Smooth muscle cell (in vitro differentiated cells): ENCODE measurements around the gene HAX1. TPM values are rescaled to one million over a fixed set of nuclear protein-coding genes. Genes with fewer than 3 reads are reported as not detected.
"Not testable (repeated sequence)": the region's sequence is repeated elsewhere in the genome, so short reads cannot be mapped to it uniquely, and the experiment has no call there.

Source experiments
- DNase-seq: peaks from one replicate; lab custom pipeline; 2025; ENCODE audit not compliant: unreplicated experiment; lab: John Stamatoyannopoulos, UW
- H2AFZ ChIP-seq: fragments of 200-600 bp; sonication (generic); 2 replicates; pipeline ENCODE4 v1.6.0; 2016; ENCODE audit warnings: antibody characterized with exemption, low read depth, mild to moderate bottlenecking
- H3F3A ChIP-seq: fragments of 200-600 bp; sonication (generic); 2 replicates; pipeline ENCODE4 v1.6.0; 2017; ENCODE audit warnings: antibody characterized with exemption, low read depth
- H3K27ac ChIP-seq: fragments of 200-600 bp; sonication (generic); 2 replicates; pipeline ENCODE4 v1.5.1; 2016; ENCODE audit warnings: low read depth, mild to moderate bottlenecking
- H3K27me3 ChIP-seq: fragments of 200-600 bp; sonication (generic); 2 replicates; pipeline ENCODE4 v1.6.1; 2016; ENCODE audit warnings: low read depth, mild to moderate bottlenecking
- H3K36me3 ChIP-seq: fragments of 200-600 bp; sonication (generic); 2 replicates; pipeline ENCODE4 v1.5.1; 2016; ENCODE audit warnings: low read depth
- H3K4me1 ChIP-seq: fragments of 200-600 bp; sonication (generic); 2 replicates; pipeline ENCODE4 v1.5.1; 2016; ENCODE audit warnings: low read depth
- H3K4me2 ChIP-seq: fragments of 200-600 bp; sonication (generic); 2 replicates; pipeline ENCODE4 v1.6.0; 2016; ENCODE audit warnings: mild to moderate bottlenecking
- H3K4me3 ChIP-seq: fragments of 200-600 bp; sonication (generic); 2 replicates; pipeline ENCODE4 v1.5.1; 2016; ENCODE audit warnings: mild to moderate bottlenecking
- H3K79me2 ChIP-seq: fragments of 200-600 bp; sonication (generic); 2 replicates; pipeline ENCODE4 v1.6.0; 2016; ENCODE audit warnings: low read depth, mild to moderate bottlenecking
- H3K9ac ChIP-seq: fragments of 200-600 bp; sonication (generic); 2 replicates; pipeline ENCODE4 v1.6.0; 2016; ENCODE audit warnings: low read depth
- H3K9me3 ChIP-seq: fragments of 200-600 bp; sonication (generic); replicated peaks from 2 replicates; pipeline ENCODE4 v1.5.1; 2016; ENCODE audit warnings: low read depth
- H4K20me1 ChIP-seq: fragments of 200-600 bp; sonication (generic); 2 replicates; pipeline ENCODE4 v1.6.0; 2016; ENCODE audit warnings: low read depth
- WGBS: methylation state at CpG from one replicate; pipeline ENCODE4 v1.1.7; 2016; ENCODE audit warnings: low lambda C conversion rate; 5-methylcytosine and 5-hydroxymethylcytosine counted together
- polyA plus RNA-seq: library from polyadenylated mRNA; unstranded; fragments of >200 nt; fragmentation: Nextera tagmentation; extraction: Ambion mirVana; gene quantifications from 2 replicates; pipeline ENCODE4 v1.2.1, GENCODE V29; 2016
- total RNA-seq: library from RNA; depleted of rRNA; stranded (reverse); fragments of >200 nt; gene quantifications from 2 replicates; pipeline ENCODE4 v1.2.3, GENCODE V29; 2014
- TF ChIP-seq, protein P1 (sequence below): fragments of 200-600 bp; sonication (generic); IDR thresholded peaks from 2 replicates; pipeline ENCODE4 v1.5.1; 2017; ENCODE audit warnings: borderline replicate concordance, mild to moderate bottlenecking, antibody characterized with exemption; ENCODE audit not compliant: insufficient read depth, poor library complexity, severe bottlenecking

Gene HAX1
- total and polyA plus RNA-seq, 2 experiments from 2014 or later: 73.7 to 91.6 TPM

DNA sequence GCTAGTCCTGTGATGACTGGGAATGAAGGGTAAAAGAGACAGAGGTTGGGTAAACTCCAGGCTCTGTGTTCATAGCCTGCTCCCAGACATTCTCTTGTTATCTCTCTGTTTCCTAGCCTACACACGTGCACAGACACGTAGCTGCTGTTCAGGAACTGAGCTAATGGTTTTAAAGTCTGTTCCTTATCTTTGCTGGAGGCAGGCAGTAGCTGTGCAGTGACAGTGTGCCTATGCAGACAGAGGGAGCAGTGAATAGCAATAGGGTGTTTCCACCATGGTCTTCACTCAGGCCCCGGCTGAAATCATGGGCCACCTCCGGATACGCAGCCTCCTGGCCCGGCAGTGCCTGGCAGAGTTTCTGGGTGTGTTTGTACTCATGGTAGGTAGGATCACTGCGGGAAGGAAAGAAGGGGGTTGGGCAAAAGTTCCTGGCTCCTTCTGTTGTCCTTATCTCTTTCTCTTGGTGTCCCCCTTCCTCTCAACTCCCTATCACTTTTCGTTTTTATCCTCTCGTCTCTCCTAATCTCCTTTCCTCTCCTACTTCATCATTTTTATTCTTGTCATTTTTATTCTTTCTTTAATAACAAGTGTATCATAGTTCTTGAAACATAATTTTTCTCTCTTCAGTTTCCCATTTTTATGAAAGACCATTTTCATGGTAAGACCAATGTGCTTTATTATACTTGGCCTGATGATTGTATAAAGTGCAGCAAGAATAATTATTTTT, 48.6 kb downstream of the HAX1 start, which contains the start of gene AQP10:
Gene AQP10, plus strand, starts transcription at position 212 of the 727 bp plus-strand sequence. Its CDS starts 63 bp downstream, at position 275.
- Histone ChIP-seq H4K20me1 (no peaks in the 10 kb centered on the region), H3K79me2 (no peaks in the 10 kb centered on the region), H3K9me3 (peaks cover 7% of the 10 kb centered on the region), H3K36me3 (no peaks in the 10 kb centered on the region), H3F3A (no peaks in the 10 kb centered on the region), H3K4me3 (no peak within 1 kb of the TSS), H3K27ac (no peak within 1 kb of the TSS), H3K4me1 (no peaks in the 10 kb centered on the region), H2AFZ (no peak within 1 kb of the TSS), H3K27me3 (no peaks in the 10 kb centered on the region), H3K4me2 (no peak within 1 kb of the TSS), H3K9ac (no peak within 1 kb of the TSS)
- WGBS: 25% methylated on average over 9 of the region's 9 CpGs
- no peak for DNase-seq
- TF ChIP-seq, protein P1, sequence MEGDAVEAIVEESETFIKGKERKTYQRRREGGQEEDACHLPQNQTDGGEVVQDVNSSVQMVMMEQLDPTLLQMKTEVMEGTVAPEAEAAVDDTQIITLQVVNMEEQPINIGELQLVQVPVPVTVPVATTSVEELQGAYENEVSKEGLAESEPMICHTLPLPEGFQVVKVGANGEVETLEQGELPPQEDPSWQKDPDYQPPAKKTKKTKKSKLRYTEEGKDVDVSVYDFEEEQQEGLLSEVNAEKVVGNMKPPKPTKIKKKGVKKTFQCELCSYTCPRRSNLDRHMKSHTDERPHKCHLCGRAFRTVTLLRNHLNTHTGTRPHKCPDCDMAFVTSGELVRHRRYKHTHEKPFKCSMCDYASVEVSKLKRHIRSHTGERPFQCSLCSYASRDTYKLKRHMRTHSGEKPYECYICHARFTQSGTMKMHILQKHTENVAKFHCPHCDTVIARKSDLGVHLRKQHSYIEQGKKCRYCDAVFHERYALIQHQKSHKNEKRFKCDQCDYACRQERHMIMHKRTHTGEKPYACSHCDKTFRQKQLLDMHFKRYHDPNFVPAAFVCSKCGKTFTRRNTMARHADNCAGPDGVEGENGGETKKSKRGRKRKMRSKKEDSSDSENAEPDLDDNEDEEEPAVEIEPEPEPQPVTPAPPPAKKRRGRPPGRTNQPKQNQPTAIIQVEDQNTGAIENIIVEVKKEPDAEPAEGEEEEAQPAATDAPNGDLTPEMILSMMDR: no peak

DNA sequence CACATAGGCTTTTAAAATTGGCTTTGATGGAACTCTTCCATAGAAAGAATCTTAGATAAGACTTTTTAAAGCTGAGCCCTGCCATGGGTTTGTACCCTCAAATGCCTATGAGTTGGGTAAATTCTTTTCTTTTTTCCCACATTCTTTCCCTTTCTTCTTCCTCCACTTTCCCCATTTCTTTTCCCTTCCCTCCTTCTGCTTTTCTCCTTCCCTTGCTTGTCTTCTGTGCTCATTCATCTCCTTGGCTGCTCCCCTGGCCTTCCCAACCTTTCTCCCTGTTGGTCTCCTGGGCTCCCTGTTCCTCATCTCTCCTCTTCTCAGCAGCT, 49.1 kb downstream of the HAX1 start:
- H3K27ac ChIP-seq, DNase-seq, H3K4me2 ChIP-seq, H3K9me3 ChIP-seq, H3K27me3 ChIP-seq, H4K20me1 ChIP-seq, H3K4me3 ChIP-seq, H3K79me2 ChIP-seq, H3K9ac ChIP-seq, H2AFZ ChIP-seq, H3F3A ChIP-seq, H3K4me1 ChIP-seq, H3K36me3 ChIP-seq: not testable (repeated sequence)

DNA sequence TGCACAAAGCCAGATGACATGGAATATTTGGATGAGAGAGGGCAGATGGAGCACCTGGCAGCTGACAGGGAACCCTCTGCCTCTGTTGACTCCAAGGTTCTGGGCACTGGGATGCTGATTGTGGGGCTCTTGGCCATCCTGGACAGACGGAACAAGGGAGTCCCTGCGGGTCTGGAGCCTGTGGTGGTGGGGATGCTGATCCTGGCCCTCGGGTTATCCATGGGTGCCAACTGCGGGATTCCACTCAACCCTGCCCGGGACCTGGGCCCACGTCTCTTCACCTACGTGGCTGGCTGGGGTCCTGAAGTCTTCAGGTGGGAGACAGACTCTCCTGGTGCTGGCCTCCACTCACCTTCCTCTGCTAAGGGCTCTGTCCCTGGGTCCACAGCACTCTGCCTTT, 51.1 kb downstream of the HAX1 start:
- Histone ChIP-seq H2AFZ (no peak overlapping the region), H3K4me2 (no peak overlapping the region), H3K9ac (no peak overlapping the region), H3F3A (no peaks in the 10 kb centered on the region), H3K36me3 (no peaks in the 10 kb centered on the region), H3K79me2 (peaks cover 7% of the 10 kb centered on the region), H3K4me1 (peaks cover 17% of the 10 kb centered on the region), H3K9me3 (no peaks in the 10 kb centered on the region), H3K4me3 (no peak overlapping the region), H4K20me1 (peaks cover 8% of the 10 kb centered on the region), H3K27ac (no peak overlapping the region), H3K27me3 (no peaks in the 10 kb centered on the region)
- TF ChIP-seq, protein P1: no peak
- no peak for DNase-seq
- WGBS: 87% methylated on average over 7 of the region's 7 CpGs

DNA sequence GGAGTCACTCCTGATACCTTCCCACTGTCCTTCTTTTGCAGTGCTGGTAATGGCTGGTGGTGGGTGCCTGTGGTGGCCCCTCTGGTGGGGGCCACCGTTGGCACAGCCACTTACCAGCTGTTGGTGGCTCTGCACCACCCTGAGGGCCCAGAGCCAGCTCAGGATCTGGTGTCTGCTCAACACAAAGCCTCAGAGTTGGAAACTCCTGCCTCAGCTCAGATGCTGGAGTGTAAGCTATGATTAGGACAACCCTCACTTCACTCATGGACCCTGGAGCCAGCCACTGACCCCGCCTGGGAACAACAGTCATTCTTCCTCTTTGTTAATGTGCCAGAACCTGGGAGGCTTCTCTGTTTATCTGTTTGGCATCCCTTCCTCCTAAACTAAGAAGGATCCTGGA, 51.8 kb downstream of the HAX1 start:
- peaks cover 7% of the 10 kb centered on the region for H3K79me2 ChIP-seq
- H2AFZ ChIP-seq: no peak overlapping the region
- no peak for DNase-seq
- TF ChIP-seq, protein P1: no peak
- H3K9ac ChIP-seq: no peak overlapping the region
- H4K20me1 ChIP-seq: peaks cover 15% of the 10 kb centered on the region
- peaks cover 2% of the 10 kb centered on the region for H3F3A ChIP-seq
- H3K4me2 ChIP-seq: peak overlapping the region; percentile 97
- WGBS: 89% methylated on average over 2 of the region's 2 CpGs
- peak overlapping the region; percentile 66 for H3K4me3 ChIP-seq
- H3K27ac ChIP-seq: no peak overlapping the region
- no peaks in the 10 kb centered on the region for H3K27me3 ChIP-seq
- no peaks in the 10 kb centered on the region for H3K9me3 ChIP-seq
- peaks cover 22% of the 10 kb centered on the region for H3K4me1 ChIP-seq
- H3K36me3 ChIP-seq: no peaks in the 10 kb centered on the region
